CD14-positive monocyte (primary cell): Measurements from ENCODE around the gene GSTT4. TPM values are rescaled to one million over a fixed set of nuclear protein-coding genes. Genes with fewer than 3 reads are reported as not detected.

Experiments
- DNase-seq, 3 donors: peaks; one replicate each; pipeline ENCODE4 v3.0.0-alpha.2; 2011 to 2022
- H2AFZ ChIP-seq: 2 replicates; pipeline ENCODE4 v1.6.0; 2012; ENCODE audit warnings: mild to moderate bottlenecking, low read depth, low read length, inconsistent platforms; ENCODE audit not compliant: insufficient read depth, poor library complexity, severe bottlenecking
- H3K27ac ChIP-seq, 2 donors: 1 replicate in 1 of 2; 2 replicates in 1 of 2; pipeline ENCODE4 v1.5.1; 2012 to 2013; ENCODE audit warnings: low read length in 2 of 2, control low read depth in 1 of 2, inconsistent platforms in 1 of 2, low read depth in 1 of 2, mild to moderate bottlenecking in 1 of 2
- H3K27me3 ChIP-seq, 2 donors: one replicate each; pipeline versions ENCODE4 v1.6.0 to v1.6.1; 2011 to 2013; ENCODE audit warnings: low read length in 2 of 2; ENCODE audit not compliant: control insufficient read depth in 2 of 2, insufficient read depth in 2 of 2
- H3K36me3 ChIP-seq, 2 donors: replicated peaks in 1 of 2; 1 replicate in 1 of 2; 2 replicates in 1 of 2; pipeline versions ENCODE4 v1.5.1 to v1.6.1; 2012 to 2013; ENCODE audit warnings: low read length in 2 of 2, control low read depth in 1 of 2, inconsistent platforms in 1 of 2, mild to moderate bottlenecking in 1 of 2; ENCODE audit not compliant: insufficient read depth in 2 of 2, control insufficient read depth in 1 of 2
- H3K4me1 ChIP-seq, 2 donors: 1 replicate in 1 of 2; 2 replicates in 1 of 2; pipeline versions ENCODE4 v1.5.1 to v1.6.1; 2012 to 2013; ENCODE audit warnings: low read length in 2 of 2, control low read depth in 1 of 2, inconsistent platforms in 1 of 2, mild to moderate bottlenecking in 1 of 2, moderate library complexity in 1 of 2; ENCODE audit not compliant: insufficient read depth in 2 of 2, control insufficient read depth in 1 of 2
- H3K4me2 ChIP-seq: replicated peaks from 2 replicates; pipeline ENCODE3; 2012; ENCODE audit warnings: low read length, moderate library complexity, mild to moderate bottlenecking; ENCODE audit not compliant: poor library complexity, severe bottlenecking; ENCODE audit errors: extremely low read depth
- H3K4me3 ChIP-seq, 3 experiments: fragments of 200-600 bp in 1 of 3; sonication (generic) in 1 of 3; replicated peaks in 1 of 3; 1 replicate in 2 of 3; 2 replicates in 1 of 3; pipeline ENCODE4 v1.5.1; 2011 to 2013; ENCODE audit warnings: low read length in 3 of 3, mild to moderate bottlenecking in 3 of 3, control low read depth in 2 of 3, low read depth in 2 of 3, inconsistent platforms in 1 of 3, moderate library complexity in 1 of 3
- H3K79me2 ChIP-seq: 2 replicates; pipeline ENCODE4 v1.6.0; 2012; ENCODE audit warnings: mild to moderate bottlenecking, control low read depth, inconsistent platforms, low read length, moderate library complexity; ENCODE audit not compliant: insufficient read depth
- H3K9ac ChIP-seq: 2 replicates; pipeline ENCODE4 v1.6.0; 2017; ENCODE audit warnings: low read length, mild to moderate bottlenecking; ENCODE audit not compliant: insufficient read depth, poor library complexity, severe bottlenecking
- H3K9me3 ChIP-seq, 2 donors: replicated peaks in 1 of 2; 1 replicate in 1 of 2; 2 replicates in 1 of 2; pipeline versions ENCODE4 v1.5.1 to v1.6.1; 2012 to 2013; ENCODE audit warnings: low read length in 2 of 2, control low read depth in 1 of 2; ENCODE audit not compliant: control insufficient read depth in 1 of 2, insufficient read depth in 1 of 2
- H4K20me1 ChIP-seq: 2 replicates; pipeline ENCODE4 v1.6.0; 2012; ENCODE audit warnings: mild to moderate bottlenecking, low read length, control low read depth, moderate library complexity; ENCODE audit not compliant: insufficient read depth
- H3K27ac Mint-ChIP-seq, 7 donors: one replicate each; pipeline ENCODE4 v1.8.0; 2020; ENCODE audit warnings: mild to moderate bottlenecking in 7 of 7, mixed read lengths in 7 of 7, moderate library complexity in 6 of 7, inconsistent platforms in 2 of 7
- H3K27me3 Mint-ChIP-seq, 3 donors: one replicate each; pipeline ENCODE4 v1.8.0; 2021 to 2022; ENCODE audit warnings: low read depth in 3 of 3, mild to moderate bottlenecking in 3 of 3, mixed read lengths in 3 of 3, moderate library complexity in 3 of 3, inconsistent platforms in 1 of 3
- H3K36me3 Mint-ChIP-seq, 2 donors: one replicate each; pipeline ENCODE4 v1.8.0; 2020; ENCODE audit warnings: mixed read lengths in 2 of 2, inconsistent platforms in 1 of 2, mild to moderate bottlenecking in 1 of 2
- H3K4me1 Mint-ChIP-seq: one replicate; pipeline ENCODE4 v1.8.0; 2020; ENCODE audit warnings: mild to moderate bottlenecking, mixed read lengths
- H3K4me3 Mint-ChIP-seq, 2 donors: one replicate each; pipeline ENCODE4 v1.8.0; 2020; ENCODE audit warnings: mild to moderate bottlenecking in 2 of 2, mixed read lengths in 2 of 2, moderate library complexity in 1 of 2
- H3K9me3 Mint-ChIP-seq, 7 donors: one replicate each; pipeline ENCODE4 v1.8.0; 2020 to 2022; ENCODE audit warnings: mixed read lengths in 7 of 7, mild to moderate bottlenecking in 6 of 7, moderate library complexity in 6 of 7, inconsistent platforms in 2 of 7
- WGBS: methylation state at CpG from one replicate; pipeline ENCODE4 v1.1.5; 2013; ENCODE audit warnings: missing lambda C conversion rate; ENCODE audit not compliant: insufficient coverage; 5-methylcytosine and 5-hydroxymethylcytosine counted together
- intact Hi-C, 2 donors: fragments of 100-400 bp; cut with micrococcal nuclease; formaldehyde crosslinking; loops; one replicate each; pipeline versions ENCODE4 v1.15.0 to v1.15.1; 2023
- polyA plus RNA-seq, 3 donors: library from polyadenylated mRNA; depleted of rRNA in 1 of 3; unstranded in 2 of 3; stranded (reverse) in 1 of 3; fragments of 300-500 nt in 2 of 3; fragments of >200 nt in 1 of 3; fragmentation: Illumina TruSeq in 2 of 3; gene quantifications; 1 replicate in 2 of 3; 2 replicates in 1 of 3; pipeline ENCODE4 v1.2.3, GENCODE V29; 2012 to 2021
- TF ChIP-seq, protein P1 (sequence below): fragments of 200-600 bp; IDR thresholded peaks from one replicate; pipeline ENCODE4 v1.8.0; 2022; ENCODE audit warnings: antibody characterized with exemption, mild to moderate bottlenecking

Gene GSTT4
- polyA plus RNA-seq, 3 donors, result not detected

DNA sequence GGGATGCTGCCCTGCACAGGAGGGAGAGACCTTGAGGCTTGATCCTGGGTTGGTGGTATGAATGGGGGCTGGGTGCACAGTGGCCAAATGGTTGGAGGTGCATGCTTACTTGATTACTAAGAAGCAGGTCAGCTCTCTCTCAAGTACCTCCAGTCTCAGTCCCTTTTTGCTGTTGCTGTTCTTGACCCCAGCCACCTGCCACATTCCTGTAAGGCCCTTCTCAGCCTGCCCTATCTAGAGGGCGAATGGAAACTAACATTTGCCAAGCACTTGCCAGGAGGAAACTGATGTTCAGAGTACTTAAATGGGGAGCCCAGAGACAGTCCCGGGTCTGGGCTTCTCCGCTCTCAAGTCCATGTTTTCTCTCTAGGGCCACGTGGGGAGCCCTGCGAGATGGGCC is 45.8 kb upstream of the GSTT4 start:
- DNase-seq, result no peak
- no peak overlapping the region for H3K4me3 Mint-ChIP-seq
- H3K27me3 ChIP-seq, result no peaks in the 10 kb centered on the region
- H3K4me2 ChIP-seq, result no peak overlapping the region
- H3K9ac ChIP-seq, result no peak overlapping the region
- H3K4me1 Mint-ChIP-seq, result peaks cover 10% of the 10 kb centered on the region
- H3K27ac Mint-ChIP-seq, result no peak overlapping the region
- H3K9me3 Mint-ChIP-seq, result peaks cover 0 to 3% (median 0%) of the 10 kb centered on the region in 7 donors
- peaks cover 0 to 2% (median 0%) of the 10 kb centered on the region in 3 donors for H3K27me3 Mint-ChIP-seq
- no peaks in the 10 kb centered on the region for H4K20me1 ChIP-seq
- H3K27ac ChIP-seq, result no peak overlapping the region
- intact Hi-C loops, result no loop called here
- TF ChIP-seq, protein P1, sequence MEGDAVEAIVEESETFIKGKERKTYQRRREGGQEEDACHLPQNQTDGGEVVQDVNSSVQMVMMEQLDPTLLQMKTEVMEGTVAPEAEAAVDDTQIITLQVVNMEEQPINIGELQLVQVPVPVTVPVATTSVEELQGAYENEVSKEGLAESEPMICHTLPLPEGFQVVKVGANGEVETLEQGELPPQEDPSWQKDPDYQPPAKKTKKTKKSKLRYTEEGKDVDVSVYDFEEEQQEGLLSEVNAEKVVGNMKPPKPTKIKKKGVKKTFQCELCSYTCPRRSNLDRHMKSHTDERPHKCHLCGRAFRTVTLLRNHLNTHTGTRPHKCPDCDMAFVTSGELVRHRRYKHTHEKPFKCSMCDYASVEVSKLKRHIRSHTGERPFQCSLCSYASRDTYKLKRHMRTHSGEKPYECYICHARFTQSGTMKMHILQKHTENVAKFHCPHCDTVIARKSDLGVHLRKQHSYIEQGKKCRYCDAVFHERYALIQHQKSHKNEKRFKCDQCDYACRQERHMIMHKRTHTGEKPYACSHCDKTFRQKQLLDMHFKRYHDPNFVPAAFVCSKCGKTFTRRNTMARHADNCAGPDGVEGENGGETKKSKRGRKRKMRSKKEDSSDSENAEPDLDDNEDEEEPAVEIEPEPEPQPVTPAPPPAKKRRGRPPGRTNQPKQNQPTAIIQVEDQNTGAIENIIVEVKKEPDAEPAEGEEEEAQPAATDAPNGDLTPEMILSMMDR, result no peak
- peaks cover 67 to 83% of the 10 kb centered on the region in 2 donors for H3K36me3 Mint-ChIP-seq
- no peak overlapping the region for H3K4me3 ChIP-seq
- H2AFZ ChIP-seq, result no peak overlapping the region
- WGBS, result 90% methylated on average over 2 of the region's 5 CpGs
- no peaks in the 10 kb centered on the region for H3K79me2 ChIP-seq
- H3K4me1 ChIP-seq, result peaks cover 7% of the 10 kb centered on the region in 2 donors
- H3K36me3 ChIP-seq, result peaks cover 56 to 86% of the 10 kb centered on the region in 2 donors
- no peaks in the 10 kb centered on the region for H3K9me3 ChIP-seq

DNA sequence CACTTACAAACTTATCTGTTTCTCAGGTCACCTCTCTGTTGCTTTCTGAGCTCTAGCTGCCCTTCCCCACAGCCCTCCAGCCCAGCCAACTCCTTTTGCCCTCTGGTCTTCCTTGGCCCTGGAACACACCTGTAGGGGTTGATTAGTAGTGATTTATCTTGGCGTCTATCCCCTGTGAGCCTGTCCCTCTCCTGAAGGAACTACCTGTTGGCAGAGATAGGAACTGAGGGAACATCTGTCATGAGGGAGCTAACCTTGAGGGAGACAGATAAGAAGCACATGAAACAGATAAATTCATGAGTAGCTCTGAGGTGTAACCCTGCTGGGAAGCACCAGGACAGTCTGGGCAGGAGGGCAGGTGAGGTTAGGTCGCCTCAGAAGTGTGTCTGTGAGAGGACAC is 44.7 kb upstream of the GSTT4 start:
- Histone ChIP-seq H3K79me2 (no peaks in the 10 kb centered on the region), H2AFZ (no peak overlapping the region), H3K4me2 (no peak overlapping the region), H3K36me3 (peaks cover 48 to 85% of the 10 kb centered on the region in 2 donors), H3K4me1 (peaks cover 7% of the 10 kb centered on the region in 2 donors), H3K9ac (no peak overlapping the region), H3K27me3 (no peaks in the 10 kb centered on the region), H3K27ac (no peak overlapping the region), H4K20me1 (no peaks in the 10 kb centered on the region), H3K9me3 (no peaks in the 10 kb centered on the region), H3K4me3 (no peak overlapping the region)
- intact Hi-C loops, result no loop called here
- TF ChIP-seq, protein P1, result no peak
- no peak overlapping the region for H3K4me3 Mint-ChIP-seq
- peaks cover 0 to 2% (median 0%) of the 10 kb centered on the region in 3 donors for H3K27me3 Mint-ChIP-seq
- peaks cover 0 to 3% (median 0%) of the 10 kb centered on the region in 7 donors for H3K9me3 Mint-ChIP-seq
- peaks cover 10% of the 10 kb centered on the region for H3K4me1 Mint-ChIP-seq
- H3K27ac Mint-ChIP-seq, result no peak overlapping the region
- 82% methylated on average over 2 of the region's 2 CpGs for WGBS
- no peak for DNase-seq
- peaks cover 68 to 82% of the 10 kb centered on the region in 2 donors for H3K36me3 Mint-ChIP-seq
